Measurements from ENCODE around the gene PREX1.

- TF ChIP-seq, protein P1, sequence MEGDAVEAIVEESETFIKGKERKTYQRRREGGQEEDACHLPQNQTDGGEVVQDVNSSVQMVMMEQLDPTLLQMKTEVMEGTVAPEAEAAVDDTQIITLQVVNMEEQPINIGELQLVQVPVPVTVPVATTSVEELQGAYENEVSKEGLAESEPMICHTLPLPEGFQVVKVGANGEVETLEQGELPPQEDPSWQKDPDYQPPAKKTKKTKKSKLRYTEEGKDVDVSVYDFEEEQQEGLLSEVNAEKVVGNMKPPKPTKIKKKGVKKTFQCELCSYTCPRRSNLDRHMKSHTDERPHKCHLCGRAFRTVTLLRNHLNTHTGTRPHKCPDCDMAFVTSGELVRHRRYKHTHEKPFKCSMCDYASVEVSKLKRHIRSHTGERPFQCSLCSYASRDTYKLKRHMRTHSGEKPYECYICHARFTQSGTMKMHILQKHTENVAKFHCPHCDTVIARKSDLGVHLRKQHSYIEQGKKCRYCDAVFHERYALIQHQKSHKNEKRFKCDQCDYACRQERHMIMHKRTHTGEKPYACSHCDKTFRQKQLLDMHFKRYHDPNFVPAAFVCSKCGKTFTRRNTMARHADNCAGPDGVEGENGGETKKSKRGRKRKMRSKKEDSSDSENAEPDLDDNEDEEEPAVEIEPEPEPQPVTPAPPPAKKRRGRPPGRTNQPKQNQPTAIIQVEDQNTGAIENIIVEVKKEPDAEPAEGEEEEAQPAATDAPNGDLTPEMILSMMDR (IDR thresholded peaks at IDR 0.05), result no peak
- TF ChIP-seq POLR2A (IDR thresholded peaks at IDR 0.05) (no peak), POLR2AphosphoS5 (IDR thresholded peaks at IDR 0.05; ENCODE audit: insufficient read depth in 1 of 2, low read depth in 1 of 2) (no peak)
These were observed 49.5 kb upstream of the PREX1 start for GRCh38 chr20:48877304-48877703.

Data from vagina (tissue), 2 donors.